K562 (cell line): Measurements from ENCODE around the gene UBE2V1. TPM values are rescaled to one million over a fixed set of nuclear protein-coding genes. Genes with fewer than 3 reads are reported as not detected.

ENCODE experiments used
- CHCHD3 ChIP-seq: fragments of 250-450 bp; sonication (Bioruptor Pico); IDR thresholded peaks from 2 replicates; pipeline ENCODE4 v2.1.2; 2022; ENCODE audit warnings: mild to moderate bottlenecking
- EGR1 ChIP-seq: fragments of 450-650 bp; conservative IDR thresholded peaks from 2 replicates; pipeline ENCODE4 v1.6.1; 2017; ENCODE audit warnings: mild to moderate bottlenecking
- ETV6 ChIP-seq, 3 experiments: fragments of 150-350 bp in 1 of 3; sonication (generic) in 1 of 3; formaldehyde crosslinking in 1 of 3; IDR thresholded peaks; 2 replicates each; pipeline versions ENCODE4 v1.6.1 to v1.8.0; 2014 to 2022; ENCODE audit warnings: borderline replicate concordance in 2 of 3, low read depth in 2 of 3, antibody characterized with exemption in 1 of 3, low read length in 1 of 3, mild to moderate bottlenecking in 1 of 3, missing genetic modification reagents in 1 of 3
- ILF3 ChIP-seq: fragments of 450-650 bp; IDR thresholded peaks from 2 replicates; pipeline ENCODE4 v1.6.1; 2018; ENCODE audit warnings: antibody characterized with exemption, mild to moderate bottlenecking, moderate library complexity, borderline replicate concordance
- MED1 ChIP-seq: sonication (generic); formaldehyde crosslinking; IDR thresholded peaks from 2 replicates; pipeline ENCODE4 v1.8.1; 2023; ENCODE audit warnings: missing genetic modification reagents, borderline replicate concordance
- POLR2A ChIP-seq: fragments of 450-650 bp; conservative IDR thresholded peaks from 2 replicates; pipeline ENCODE4 v1.6.1; 2016
- YY1 ChIP-seq, 3 experiments: IDR thresholded peaks; 2 replicates each; pipeline ENCODE4 v1.6.1; 2011; ENCODE audit warnings: low read length in 2 of 3, mild to moderate bottlenecking in 2 of 3, moderate library complexity in 2 of 3, borderline replicate concordance in 1 of 3, control low read depth in 1 of 3, low read depth in 1 of 3; ENCODE audit not compliant: insufficient read depth in 3 of 3, insufficient replicate concordance in 2 of 3, control insufficient read depth in 1 of 3, insufficient read length in 1 of 3; ENCODE audit errors: extremely low read depth in 1 of 3
- ZFX ChIP-seq: sonication (generic); formaldehyde crosslinking; IDR thresholded peaks from 2 replicates; pipeline ENCODE4 v1.8.0; 2022; ENCODE audit warnings: mild to moderate bottlenecking, missing genetic modification reagents, moderate library complexity
- polyA plus RNA-seq, 8 experiments: library from polyadenylated mRNA; depleted of rRNA in 4 of 8; stranded (reverse) in 5 of 8; unstranded in 3 of 8; fragments of >200 nt; fragmentation: Nextera tagmentation in 2 of 8; fragmentation: Illumina TruSeq in 1 of 8; extraction: Ambion mirVana in 2 of 8; extraction: Trizol in 1 of 8; gene quantifications; 2 replicates each; pipeline versions ENCODE4 v1.2.1 to v1.2.3, GENCODE V29; 2011 to 2014; ENCODE audit warnings: inconsistent platforms in 1 of 8, missing spikeins in 1 of 8
- total RNA-seq, 7 experiments: library from RNA; depleted of rRNA in 6 of 7; stranded (reverse); fragments of >200 nt in 6 of 7; fragmentation: Illumina TruSeq in 2 of 7; extraction: Trizol in 2 of 7; gene quantifications; 2 replicates each; pipeline versions ENCODE4 v1.2.1 to v1.2.3, GENCODE V29; 2011 to 2021; ENCODE audit warnings: low replicate concordance in 1 of 7
- TF ChIP-seq, protein P1 (sequence below): sonication (generic); formaldehyde crosslinking; IDR thresholded peaks from 2 replicates; pipeline ENCODE4 v1.9.0; 2022; ENCODE audit warnings: mild to moderate bottlenecking, missing genetic modification reagents
- TF ChIP-seq, protein P2 (sequence below): conservative IDR thresholded peaks from 2 replicates; pipeline ENCODE4 v1.6.1; 2011; ENCODE audit warnings: low read depth, mild to moderate bottlenecking, low read length; ENCODE audit not compliant: control insufficient read depth
- TF ChIP-seq, protein P3 (sequence below): sonication (generic); formaldehyde crosslinking; IDR thresholded peaks from 2 replicates; pipeline ENCODE4 v1.8.0; 2022; ENCODE audit warnings: mild to moderate bottlenecking, missing genetic modification reagents
- TF ChIP-seq, protein P4 (sequence below): IDR thresholded peaks from 2 replicates; pipeline ENCODE4 v1.6.1; 2011; ENCODE audit not compliant: insufficient read length; ENCODE audit errors: extremely low read depth
- TF ChIP-seq, protein P5 (sequence below): sonication (generic); formaldehyde crosslinking; IDR thresholded peaks from 2 replicates; pipeline ENCODE4 v1.8.0; 2023; ENCODE audit warnings: mild to moderate bottlenecking, missing genetic modification reagents

UBE2V1 gene
- total and polyA plus RNA-seq, 9 of the 15 experiments (the other 6 are each of a cell fraction or from before 2014, with no cell fraction given) = 93.0 to 357 (median 119) TPM

DNA sequence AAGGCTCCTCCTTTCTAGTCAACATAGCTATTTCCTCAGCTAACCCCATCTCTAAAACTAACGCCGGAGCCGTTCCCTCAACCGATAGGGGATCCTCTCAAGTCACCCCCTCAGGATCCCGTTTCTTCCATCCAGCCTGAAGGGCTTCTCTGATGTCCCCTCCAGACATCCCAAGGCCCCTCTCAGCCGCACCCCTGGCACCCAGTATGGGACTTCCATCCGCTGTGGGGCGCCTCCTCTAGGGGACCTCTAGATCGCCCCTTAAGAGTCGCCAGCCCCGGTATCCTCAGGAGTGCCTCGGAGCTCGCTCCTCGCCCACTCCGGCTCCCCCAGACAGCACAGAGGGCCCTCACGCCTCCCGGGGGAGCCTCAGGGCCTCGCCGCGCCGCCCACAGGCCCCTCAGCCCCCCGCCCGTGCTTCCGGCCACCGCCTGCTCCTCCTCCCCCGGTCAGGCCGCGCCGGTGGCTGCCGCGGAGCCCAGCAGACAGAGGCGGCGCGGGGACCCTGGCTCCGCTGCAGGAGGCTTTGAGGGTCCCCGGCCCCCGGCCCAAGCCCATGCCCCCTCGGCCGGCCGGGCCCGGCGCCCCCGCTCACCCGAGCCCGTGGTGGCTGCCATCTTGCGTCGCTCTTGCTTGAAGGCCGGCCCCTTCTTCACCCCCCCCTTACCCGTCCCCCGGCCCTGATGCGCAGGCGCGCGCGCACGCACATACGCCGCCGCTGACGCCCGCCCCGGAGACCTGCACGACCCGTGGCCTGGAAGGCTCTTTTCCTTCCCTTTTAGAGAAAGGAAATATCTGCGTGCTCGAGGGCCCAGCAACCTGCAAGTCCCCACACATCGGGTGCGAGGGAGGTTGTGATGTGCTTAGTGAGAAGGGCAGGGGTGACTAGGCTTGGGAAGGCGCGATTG is at the start of gene UBE2V1 (continued):
- TF ChIP-seq ZFX (CRISPR knock-in tag) (peak; percentile 84), EGR1 (peak; percentile 53), ETV6 (IDR thresholded peaks at IDR 0.05; ENCODE audit: borderline replicate concordance in 1 of 2, low read depth in 2 of 2, low read length in 1 of 2) (no peak), ETV6 (CRISPR knock-in tag; IDR thresholded peaks at IDR 0.05; ENCODE audit: borderline replicate concordance) (0 out of 2 replicates have a peak, but pooled peaks have one; percentile 45), POLR2A (peak; percentile 81), YY1 (IDR thresholded peaks at IDR 0.05; ENCODE audit: borderline replicate concordance in 1 of 3, control insufficient read depth in 1 of 3, extremely low read depth in 1 of 3, insufficient read depth in 3 of 3, insufficient read length in 1 of 3, insufficient replicate concordance in 2 of 3, low read depth in 1 of 3, low read length in 2 of 3) (peak; percentile 63 to 95 (median 93)), ILF3 (peak; percentile 79; the same call in 1 of the 2 replicates), MED1 (CRISPR knock-in tag) (no peak), CHCHD3 (CRISPR knock-in tag) (peak; percentile 58; the same call in 1 of the 2 replicates)
- TF ChIP-seq, protein P1, sequence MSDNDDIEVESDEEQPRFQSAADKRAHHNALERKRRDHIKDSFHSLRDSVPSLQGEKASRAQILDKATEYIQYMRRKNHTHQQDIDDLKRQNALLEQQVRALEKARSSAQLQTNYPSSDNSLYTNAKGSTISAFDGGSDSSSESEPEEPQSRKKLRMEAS (CRISPR knock-in tag) = no peak; the same call in 1 of the 2 replicates
- TF ChIP-seq, protein P2, sequence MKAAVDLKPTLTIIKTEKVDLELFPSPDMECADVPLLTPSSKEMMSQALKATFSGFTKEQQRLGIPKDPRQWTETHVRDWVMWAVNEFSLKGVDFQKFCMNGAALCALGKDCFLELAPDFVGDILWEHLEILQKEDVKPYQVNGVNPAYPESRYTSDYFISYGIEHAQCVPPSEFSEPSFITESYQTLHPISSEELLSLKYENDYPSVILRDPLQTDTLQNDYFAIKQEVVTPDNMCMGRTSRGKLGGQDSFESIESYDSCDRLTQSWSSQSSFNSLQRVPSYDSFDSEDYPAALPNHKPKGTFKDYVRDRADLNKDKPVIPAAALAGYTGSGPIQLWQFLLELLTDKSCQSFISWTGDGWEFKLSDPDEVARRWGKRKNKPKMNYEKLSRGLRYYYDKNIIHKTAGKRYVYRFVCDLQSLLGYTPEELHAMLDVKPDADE = no peak; the same call in 1 of the 2 replicates
- TF ChIP-seq, protein P3, sequence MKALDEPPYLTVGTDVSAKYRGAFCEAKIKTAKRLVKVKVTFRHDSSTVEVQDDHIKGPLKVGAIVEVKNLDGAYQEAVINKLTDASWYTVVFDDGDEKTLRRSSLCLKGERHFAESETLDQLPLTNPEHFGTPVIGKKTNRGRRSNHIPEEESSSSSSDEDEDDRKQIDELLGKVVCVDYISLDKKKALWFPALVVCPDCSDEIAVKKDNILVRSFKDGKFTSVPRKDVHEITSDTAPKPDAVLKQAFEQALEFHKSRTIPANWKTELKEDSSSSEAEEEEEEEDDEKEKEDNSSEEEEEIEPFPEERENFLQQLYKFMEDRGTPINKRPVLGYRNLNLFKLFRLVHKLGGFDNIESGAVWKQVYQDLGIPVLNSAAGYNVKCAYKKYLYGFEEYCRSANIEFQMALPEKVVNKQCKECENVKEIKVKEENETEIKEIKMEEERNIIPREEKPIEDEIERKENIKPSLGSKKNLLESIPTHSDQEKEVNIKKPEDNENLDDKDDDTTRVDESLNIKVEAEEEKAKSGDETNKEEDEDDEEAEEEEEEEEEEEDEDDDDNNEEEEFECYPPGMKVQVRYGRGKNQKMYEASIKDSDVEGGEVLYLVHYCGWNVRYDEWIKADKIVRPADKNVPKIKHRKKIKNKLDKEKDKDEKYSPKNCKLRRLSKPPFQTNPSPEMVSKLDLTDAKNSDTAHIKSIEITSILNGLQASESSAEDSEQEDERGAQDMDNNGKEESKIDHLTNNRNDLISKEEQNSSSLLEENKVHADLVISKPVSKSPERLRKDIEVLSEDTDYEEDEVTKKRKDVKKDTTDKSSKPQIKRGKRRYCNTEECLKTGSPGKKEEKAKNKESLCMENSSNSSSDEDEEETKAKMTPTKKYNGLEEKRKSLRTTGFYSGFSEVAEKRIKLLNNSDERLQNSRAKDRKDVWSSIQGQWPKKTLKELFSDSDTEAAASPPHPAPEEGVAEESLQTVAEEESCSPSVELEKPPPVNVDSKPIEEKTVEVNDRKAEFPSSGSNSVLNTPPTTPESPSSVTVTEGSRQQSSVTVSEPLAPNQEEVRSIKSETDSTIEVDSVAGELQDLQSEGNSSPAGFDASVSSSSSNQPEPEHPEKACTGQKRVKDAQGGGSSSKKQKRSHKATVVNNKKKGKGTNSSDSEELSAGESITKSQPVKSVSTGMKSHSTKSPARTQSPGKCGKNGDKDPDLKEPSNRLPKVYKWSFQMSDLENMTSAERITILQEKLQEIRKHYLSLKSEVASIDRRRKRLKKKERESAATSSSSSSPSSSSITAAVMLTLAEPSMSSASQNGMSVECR (CRISPR knock-in tag) = peak; percentile 24; the same call in 1 of the 2 replicates
- TF ChIP-seq, protein P4, sequence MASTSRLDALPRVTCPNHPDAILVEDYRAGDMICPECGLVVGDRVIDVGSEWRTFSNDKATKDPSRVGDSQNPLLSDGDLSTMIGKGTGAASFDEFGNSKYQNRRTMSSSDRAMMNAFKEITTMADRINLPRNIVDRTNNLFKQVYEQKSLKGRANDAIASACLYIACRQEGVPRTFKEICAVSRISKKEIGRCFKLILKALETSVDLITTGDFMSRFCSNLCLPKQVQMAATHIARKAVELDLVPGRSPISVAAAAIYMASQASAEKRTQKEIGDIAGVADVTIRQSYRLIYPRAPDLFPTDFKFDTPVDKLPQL = no peak
- TF ChIP-seq, protein P5, sequence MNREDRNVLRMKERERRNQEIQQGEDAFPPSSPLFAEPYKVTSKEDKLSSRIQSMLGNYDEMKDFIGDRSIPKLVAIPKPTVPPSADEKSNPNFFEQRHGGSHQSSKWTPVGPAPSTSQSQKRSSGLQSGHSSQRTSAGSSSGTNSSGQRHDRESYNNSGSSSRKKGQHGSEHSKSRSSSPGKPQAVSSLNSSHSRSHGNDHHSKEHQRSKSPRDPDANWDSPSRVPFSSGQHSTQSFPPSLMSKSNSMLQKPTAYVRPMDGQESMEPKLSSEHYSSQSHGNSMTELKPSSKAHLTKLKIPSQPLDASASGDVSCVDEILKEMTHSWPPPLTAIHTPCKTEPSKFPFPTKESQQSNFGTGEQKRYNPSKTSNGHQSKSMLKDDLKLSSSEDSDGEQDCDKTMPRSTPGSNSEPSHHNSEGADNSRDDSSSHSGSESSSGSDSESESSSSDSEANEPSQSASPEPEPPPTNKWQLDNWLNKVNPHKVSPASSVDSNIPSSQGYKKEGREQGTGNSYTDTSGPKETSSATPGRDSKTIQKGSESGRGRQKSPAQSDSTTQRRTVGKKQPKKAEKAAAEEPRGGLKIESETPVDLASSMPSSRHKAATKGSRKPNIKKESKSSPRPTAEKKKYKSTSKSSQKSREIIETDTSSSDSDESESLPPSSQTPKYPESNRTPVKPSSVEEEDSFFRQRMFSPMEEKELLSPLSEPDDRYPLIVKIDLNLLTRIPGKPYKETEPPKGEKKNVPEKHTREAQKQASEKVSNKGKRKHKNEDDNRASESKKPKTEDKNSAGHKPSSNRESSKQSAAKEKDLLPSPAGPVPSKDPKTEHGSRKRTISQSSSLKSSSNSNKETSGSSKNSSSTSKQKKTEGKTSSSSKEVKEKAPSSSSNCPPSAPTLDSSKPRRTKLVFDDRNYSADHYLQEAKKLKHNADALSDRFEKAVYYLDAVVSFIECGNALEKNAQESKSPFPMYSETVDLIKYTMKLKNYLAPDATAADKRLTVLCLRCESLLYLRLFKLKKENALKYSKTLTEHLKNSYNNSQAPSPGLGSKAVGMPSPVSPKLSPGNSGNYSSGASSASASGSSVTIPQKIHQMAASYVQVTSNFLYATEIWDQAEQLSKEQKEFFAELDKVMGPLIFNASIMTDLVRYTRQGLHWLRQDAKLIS (CRISPR knock-in tag) = peak; percentile 82; the same call in 1 of the 2 replicates
